CD14-positive monocyte (primary cell): ENCODE measurements around the gene MXRA8. TPM values are rescaled to one million over a fixed set of nuclear protein-coding genes. Genes with fewer than 3 reads are reported as not detected.

ENCODE experiments used
- DNase-seq, 3 donors: peaks; one replicate each; pipeline ENCODE4 v3.0.0-alpha.2; 2011 to 2022
- H2AFZ ChIP-seq: 2 replicates; pipeline ENCODE4 v1.6.0; 2012; ENCODE audit warnings: mild to moderate bottlenecking, low read depth, low read length, inconsistent platforms; ENCODE audit not compliant: insufficient read depth, poor library complexity, severe bottlenecking
- H3K27ac ChIP-seq, 2 donors: 1 replicate in 1 of 2; 2 replicates in 1 of 2; pipeline ENCODE4 v1.5.1; 2012 to 2013; ENCODE audit warnings: low read length in 2 of 2, control low read depth in 1 of 2, inconsistent platforms in 1 of 2, low read depth in 1 of 2, mild to moderate bottlenecking in 1 of 2
- H3K27me3 ChIP-seq, 2 donors: one replicate each; pipeline versions ENCODE4 v1.6.0 to v1.6.1; 2011 to 2013; ENCODE audit warnings: low read length in 2 of 2; ENCODE audit not compliant: control insufficient read depth in 2 of 2, insufficient read depth in 2 of 2
- H3K36me3 ChIP-seq, 2 donors: replicated peaks in 1 of 2; 1 replicate in 1 of 2; 2 replicates in 1 of 2; pipeline versions ENCODE4 v1.5.1 to v1.6.1; 2012 to 2013; ENCODE audit warnings: low read length in 2 of 2, control low read depth in 1 of 2, inconsistent platforms in 1 of 2, mild to moderate bottlenecking in 1 of 2; ENCODE audit not compliant: insufficient read depth in 2 of 2, control insufficient read depth in 1 of 2
- H3K4me1 ChIP-seq, 2 donors: 1 replicate in 1 of 2; 2 replicates in 1 of 2; pipeline versions ENCODE4 v1.5.1 to v1.6.1; 2012 to 2013; ENCODE audit warnings: low read length in 2 of 2, control low read depth in 1 of 2, inconsistent platforms in 1 of 2, mild to moderate bottlenecking in 1 of 2, moderate library complexity in 1 of 2; ENCODE audit not compliant: insufficient read depth in 2 of 2, control insufficient read depth in 1 of 2
- H3K4me2 ChIP-seq: replicated peaks from 2 replicates; pipeline ENCODE3; 2012; ENCODE audit warnings: low read length, moderate library complexity, mild to moderate bottlenecking; ENCODE audit not compliant: poor library complexity, severe bottlenecking; ENCODE audit errors: extremely low read depth
- H3K4me3 ChIP-seq, 3 experiments: fragments of 200-600 bp in 1 of 3; sonication (generic) in 1 of 3; replicated peaks in 1 of 3; 1 replicate in 2 of 3; 2 replicates in 1 of 3; pipeline ENCODE4 v1.5.1; 2011 to 2013; ENCODE audit warnings: low read length in 3 of 3, mild to moderate bottlenecking in 3 of 3, control low read depth in 2 of 3, low read depth in 2 of 3, inconsistent platforms in 1 of 3, moderate library complexity in 1 of 3
- H3K79me2 ChIP-seq: 2 replicates; pipeline ENCODE4 v1.6.0; 2012; ENCODE audit warnings: mild to moderate bottlenecking, control low read depth, inconsistent platforms, low read length, moderate library complexity; ENCODE audit not compliant: insufficient read depth
- H3K9ac ChIP-seq: 2 replicates; pipeline ENCODE4 v1.6.0; 2017; ENCODE audit warnings: low read length, mild to moderate bottlenecking; ENCODE audit not compliant: insufficient read depth, poor library complexity, severe bottlenecking
- H3K9me3 ChIP-seq, 2 donors: replicated peaks in 1 of 2; 1 replicate in 1 of 2; 2 replicates in 1 of 2; pipeline versions ENCODE4 v1.5.1 to v1.6.1; 2012 to 2013; ENCODE audit warnings: low read length in 2 of 2, control low read depth in 1 of 2; ENCODE audit not compliant: control insufficient read depth in 1 of 2, insufficient read depth in 1 of 2
- H4K20me1 ChIP-seq: 2 replicates; pipeline ENCODE4 v1.6.0; 2012; ENCODE audit warnings: mild to moderate bottlenecking, low read length, control low read depth, moderate library complexity; ENCODE audit not compliant: insufficient read depth
- H3K27ac Mint-ChIP-seq, 7 donors: one replicate each; pipeline ENCODE4 v1.8.0; 2020; ENCODE audit warnings: mild to moderate bottlenecking in 7 of 7, mixed read lengths in 7 of 7, moderate library complexity in 6 of 7, inconsistent platforms in 2 of 7
- H3K27me3 Mint-ChIP-seq, 3 donors: one replicate each; pipeline ENCODE4 v1.8.0; 2021 to 2022; ENCODE audit warnings: low read depth in 3 of 3, mild to moderate bottlenecking in 3 of 3, mixed read lengths in 3 of 3, moderate library complexity in 3 of 3, inconsistent platforms in 1 of 3
- H3K36me3 Mint-ChIP-seq, 2 donors: one replicate each; pipeline ENCODE4 v1.8.0; 2020; ENCODE audit warnings: mixed read lengths in 2 of 2, inconsistent platforms in 1 of 2, mild to moderate bottlenecking in 1 of 2
- H3K4me1 Mint-ChIP-seq: one replicate; pipeline ENCODE4 v1.8.0; 2020; ENCODE audit warnings: mild to moderate bottlenecking, mixed read lengths
- H3K4me3 Mint-ChIP-seq, 2 donors: one replicate each; pipeline ENCODE4 v1.8.0; 2020; ENCODE audit warnings: mild to moderate bottlenecking in 2 of 2, mixed read lengths in 2 of 2, moderate library complexity in 1 of 2
- H3K9me3 Mint-ChIP-seq, 7 donors: one replicate each; pipeline ENCODE4 v1.8.0; 2020 to 2022; ENCODE audit warnings: mixed read lengths in 7 of 7, mild to moderate bottlenecking in 6 of 7, moderate library complexity in 6 of 7, inconsistent platforms in 2 of 7
- WGBS: methylation state at CpG from one replicate; pipeline ENCODE4 v1.1.5; 2013; ENCODE audit warnings: missing lambda C conversion rate; ENCODE audit not compliant: insufficient coverage; 5-methylcytosine and 5-hydroxymethylcytosine counted together
- intact Hi-C, 2 donors: fragments of 100-400 bp; cut with micrococcal nuclease; formaldehyde crosslinking; loops; one replicate each; pipeline versions ENCODE4 v1.15.0 to v1.15.1; 2023
- polyA plus RNA-seq, 3 donors: library from polyadenylated mRNA; depleted of rRNA in 1 of 3; unstranded in 2 of 3; stranded (reverse) in 1 of 3; fragments of 300-500 nt in 2 of 3; fragments of >200 nt in 1 of 3; fragmentation: Illumina TruSeq in 2 of 3; gene quantifications; 1 replicate in 2 of 3; 2 replicates in 1 of 3; pipeline ENCODE4 v1.2.3, GENCODE V29; 2012 to 2021
- TF ChIP-seq, protein P1 (sequence below): fragments of 200-600 bp; IDR thresholded peaks from one replicate; pipeline ENCODE4 v1.8.0; 2022; ENCODE audit warnings: antibody characterized with exemption, mild to moderate bottlenecking

Gene MXRA8
- polyA plus RNA-seq, 3 donors: not detected

DNA sequence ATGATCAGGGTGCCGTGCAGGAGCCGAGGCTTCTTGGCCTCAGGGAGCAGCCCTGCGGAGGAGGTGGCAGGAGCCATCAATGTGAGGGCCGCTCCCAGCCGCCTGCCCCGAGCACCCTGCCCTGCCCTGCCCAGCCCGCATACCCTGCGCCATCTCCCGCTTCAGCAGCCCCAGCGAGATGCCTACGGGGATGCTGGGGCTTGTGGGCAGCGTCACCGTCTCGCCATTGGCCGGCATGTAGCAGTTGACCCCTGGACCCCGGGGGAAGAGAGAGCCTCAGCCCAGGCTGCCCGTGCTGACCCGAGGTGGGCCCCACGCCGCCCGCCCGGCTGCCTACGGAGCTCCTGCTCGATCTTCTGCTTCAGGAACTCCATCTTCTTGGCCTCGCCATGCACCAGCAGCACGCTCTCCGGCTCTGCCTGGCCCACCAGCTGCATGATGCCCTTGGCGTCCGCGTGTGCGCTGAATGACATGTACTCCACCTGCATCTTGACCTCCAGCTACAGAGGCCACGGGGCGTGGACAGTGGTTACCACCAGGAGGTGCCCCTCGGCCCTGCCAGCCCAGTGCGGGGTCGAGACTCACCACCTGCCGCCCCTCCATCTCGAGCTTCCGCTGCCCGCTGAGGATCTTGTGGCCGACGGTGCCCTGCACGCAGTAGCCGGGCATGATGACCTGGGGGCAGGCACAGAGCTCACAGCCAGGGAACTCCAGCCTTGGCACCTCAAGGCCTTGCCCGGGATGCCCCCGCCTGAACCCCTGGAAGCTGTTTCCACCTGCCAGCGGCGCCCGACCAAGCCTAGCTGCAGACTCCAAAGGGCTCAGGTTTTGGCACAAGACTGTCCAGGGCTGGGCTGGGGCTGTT, 45.7 kb downstream of the MXRA8 start:
- Histone ChIP-seq H2AFZ (no peak overlapping the region), H3K79me2 (peaks cover 4% of the 10 kb centered on the region), H4K20me1 (peaks cover 46% of the 10 kb centered on the region), H3K27me3 (no peaks in the 10 kb centered on the region), H3K9ac (no peak overlapping the region), H3K4me2 (no peak overlapping the region), H3K4me1 (peaks cover 8 to 13% of the 10 kb centered on the region in 2 donors), H3K4me3 (no peak overlapping the region), H3K36me3 (peaks cover 57 to 67% of the 10 kb centered on the region in 2 donors), H3K27ac (no peak overlapping the region), H3K9me3 (no peaks in the 10 kb centered on the region)
- no peak for DNase-seq
- Mint-ChIP-seq H3K27me3 (no peaks in the 10 kb centered on the region), H3K9me3 (no peaks in the 10 kb centered on the region), H3K4me1 (peaks cover 8% of the 10 kb centered on the region), H3K36me3 (peaks cover 33 to 66% of the 10 kb centered on the region in 2 donors), H3K4me3 (no peak overlapping the region), H3K27ac (no peak overlapping the region)
- TF ChIP-seq, protein P1, sequence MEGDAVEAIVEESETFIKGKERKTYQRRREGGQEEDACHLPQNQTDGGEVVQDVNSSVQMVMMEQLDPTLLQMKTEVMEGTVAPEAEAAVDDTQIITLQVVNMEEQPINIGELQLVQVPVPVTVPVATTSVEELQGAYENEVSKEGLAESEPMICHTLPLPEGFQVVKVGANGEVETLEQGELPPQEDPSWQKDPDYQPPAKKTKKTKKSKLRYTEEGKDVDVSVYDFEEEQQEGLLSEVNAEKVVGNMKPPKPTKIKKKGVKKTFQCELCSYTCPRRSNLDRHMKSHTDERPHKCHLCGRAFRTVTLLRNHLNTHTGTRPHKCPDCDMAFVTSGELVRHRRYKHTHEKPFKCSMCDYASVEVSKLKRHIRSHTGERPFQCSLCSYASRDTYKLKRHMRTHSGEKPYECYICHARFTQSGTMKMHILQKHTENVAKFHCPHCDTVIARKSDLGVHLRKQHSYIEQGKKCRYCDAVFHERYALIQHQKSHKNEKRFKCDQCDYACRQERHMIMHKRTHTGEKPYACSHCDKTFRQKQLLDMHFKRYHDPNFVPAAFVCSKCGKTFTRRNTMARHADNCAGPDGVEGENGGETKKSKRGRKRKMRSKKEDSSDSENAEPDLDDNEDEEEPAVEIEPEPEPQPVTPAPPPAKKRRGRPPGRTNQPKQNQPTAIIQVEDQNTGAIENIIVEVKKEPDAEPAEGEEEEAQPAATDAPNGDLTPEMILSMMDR: no peak
- intact Hi-C loops: no loop called here
- WGBS: 97% methylated on average over 49 of the region's 49 CpGs

DNA sequence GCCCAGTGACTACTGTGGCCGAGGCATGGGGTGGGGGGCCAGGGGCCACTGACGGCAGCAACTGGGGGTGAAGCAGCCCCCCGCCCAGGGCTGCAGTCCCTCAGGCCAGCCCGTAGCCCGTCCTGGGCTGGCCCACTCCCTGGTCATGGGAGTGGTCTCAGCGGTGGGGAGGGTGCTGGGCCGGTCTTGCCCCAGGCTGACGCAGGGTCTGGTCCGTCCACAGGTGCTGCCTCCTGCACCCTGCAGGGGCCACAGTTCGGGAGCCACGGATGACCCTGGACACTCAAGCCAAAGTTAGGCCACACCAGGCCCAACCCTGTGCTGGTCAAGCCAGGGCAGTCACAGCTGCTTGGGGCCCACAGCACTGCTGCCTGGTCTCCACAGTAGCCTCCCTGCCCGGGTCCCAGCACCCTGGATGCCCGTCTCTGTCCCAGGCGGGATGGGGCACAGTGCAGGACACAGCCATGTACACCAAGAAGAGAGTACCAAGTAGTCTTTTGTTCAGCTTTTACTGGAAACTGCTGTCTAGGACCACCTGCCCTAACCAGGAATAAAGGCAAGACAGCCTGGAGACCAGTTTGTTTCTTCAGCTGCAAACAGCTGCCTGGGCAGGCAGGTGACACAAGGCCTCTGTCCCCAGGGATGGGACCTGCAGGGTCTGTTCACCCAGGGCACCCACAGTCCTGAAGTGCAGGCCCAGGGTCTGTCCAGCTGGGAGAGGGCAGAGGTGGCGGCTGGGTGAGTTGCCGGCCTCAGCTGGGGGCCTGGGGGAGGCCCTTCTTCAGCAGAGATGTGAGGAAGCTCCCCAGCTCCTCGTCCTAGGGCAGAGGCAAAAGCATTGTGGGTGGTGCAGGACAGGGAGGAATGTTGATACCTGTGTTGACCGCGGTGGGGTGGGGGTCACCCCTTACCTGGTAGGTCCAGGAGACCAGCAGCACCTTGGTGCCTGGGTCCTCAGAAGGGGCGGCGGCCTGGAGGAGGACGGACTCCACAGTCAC, 46.9 kb downstream of the MXRA8 start:
- Histone ChIP-seq H2AFZ (no peak overlapping the region), H3K36me3 (peaks cover 54 to 58% of the 10 kb centered on the region in 2 donors), H3K4me2 (no peak overlapping the region), H3K9ac (no peak overlapping the region), H3K27me3 (no peaks in the 10 kb centered on the region), H4K20me1 (peaks cover 47% of the 10 kb centered on the region), H3K4me1 (peaks cover 17 to 22% of the 10 kb centered on the region in 2 donors), H3K79me2 (peaks cover 13% of the 10 kb centered on the region), H3K27ac (no peak overlapping the region), H3K9me3 (no peaks in the 10 kb centered on the region), H3K4me3 (no peak overlapping the region)
- intact Hi-C loops: no loop called here
- WGBS: 95% methylated on average over 22 of the region's 22 CpGs
- Mint-ChIP-seq H3K4me1 (peaks cover 16% of the 10 kb centered on the region), H3K27me3 (peaks cover 0 to 2% (median 0%) of the 10 kb centered on the region in 3 donors), H3K36me3 (peaks cover 27 to 57% of the 10 kb centered on the region in 2 donors), H3K27ac (no peak overlapping the region), H3K4me3 (no peak overlapping the region), H3K9me3 (no peaks in the 10 kb centered on the region)
- TF ChIP-seq, protein P1: no peak
- no peak for DNase-seq
